ENCODE data around the gene MTHFD1. TPM values are rescaled to one million over a fixed set of nuclear protein-coding genes. Genes with fewer than 3 reads are reported as not detected.

MTHFD1 gene
- total and polyA plus RNA-seq, 2 donors (not counting 3 experiments of a cell fraction or from before 2014, with no cell fraction given): 26.3 to 114 TPM

GRCh38 chr14:64463873-64464272, 75.7 kb downstream of the MTHFD1 start:
- Histone ChIP-seq H3K9me3 (replicated peaks; ENCODE audit: control insufficient read depth, insufficient read depth, low read length) (no peaks in the 10 kb centered on the region), H3K9me1 (replicated peaks; ENCODE audit: control insufficient read depth, extremely low read depth, insufficient read depth, low read length) (no peaks in the 10 kb centered on the region), H3K79me2 (ENCODE audit: control insufficient read depth, insufficient read depth, low read length) (no peaks in the 10 kb centered on the region), H2AFZ (ENCODE audit: low read depth, low read length) (no peak overlapping the region), H3K4me2 (ENCODE audit: insufficient read depth, low read length) (no peak overlapping the region), H3K4me1 (ENCODE audit: control insufficient read depth, extremely low read depth, insufficient read depth, low read length) (peaks cover 14% of the 10 kb centered on the region), H3K36me3 (ENCODE audit: control insufficient read depth in 2 of 2, extremely low read depth in 1 of 2, insufficient read depth in 2 of 2, low read length in 2 of 2) (no peaks in the 10 kb centered on the region), H3K9ac (replicated peaks; ENCODE audit: extremely low read depth, insufficient read depth, low read length) (no peak overlapping the region), H3K27ac (ENCODE audit: insufficient read depth, low read depth, low read length) (no peak overlapping the region), H3K4me3 (replicated peaks in 1 of 3; ENCODE audit: insufficient read depth in 1 of 3, low read depth in 1 of 3, low read length in 3 of 3) (no peak overlapping the region), H4K20me1 (replicated peaks; ENCODE audit: control insufficient read depth, extremely low read depth, insufficient read depth, low read length) (no peaks in the 10 kb centered on the region), H3K27me3 (ENCODE audit: control insufficient read depth in 2 of 2, insufficient read depth in 2 of 2, low read length in 2 of 2) (no peaks in the 10 kb centered on the region)
- no peak for TF ChIP-seq JUN (IDR thresholded peaks at IDR 0.05; ENCODE audit: borderline replicate concordance, insufficient read depth, insufficient read length, low read depth)
- no peak for TF ChIP-seq POLR2AphosphoS5 (IDR thresholded peaks at IDR 0.05; ENCODE audit: insufficient read depth, low read depth, low read length)
- TF ChIP-seq POLR2A (IDR thresholded peaks at IDR 0.05; ENCODE audit: low read depth, low read length): no peak
- no peak for TF ChIP-seq MAX (IDR thresholded peaks at IDR 0.05; ENCODE audit: insufficient read depth, insufficient read length)
- no TSS peak for BruUV-seq (replicated peaks)
- ChIA-PET POLR2A (no interaction called here), CTCF (interaction anchor here (0.8 to 4.0 kb wide), 4 partner anchors 10 to 454 kb away, joined by 3 to 32 read pairs (median 8); no protein-coding TSS in a partner anchor)
- no peak for DNase-seq (ENCODE audit: low read depth, low spot score)
- intact Hi-C loops (cut with micrococcal nuclease): no loop called here
- dilution Hi-C loops (cut with MboI; ENCODE audit: extremely low pct_ligation_motif_present, low sequenced_read_pairs): no loop called here
- FAIRE-seq: no peak

GRCh38 chr14:64464651-64465050, 76.5 kb downstream of the MTHFD1 start:
- Histone ChIP-seq H2AFZ (ENCODE audit: low read depth, low read length) (peak overlapping the region; percentile 80), H3K9me1 (replicated peaks; ENCODE audit: control insufficient read depth, extremely low read depth, insufficient read depth, low read length) (no peaks in the 10 kb centered on the region), H3K27ac (ENCODE audit: insufficient read depth, low read depth, low read length) (no peak overlapping the region), H4K20me1 (replicated peaks; ENCODE audit: control insufficient read depth, extremely low read depth, insufficient read depth, low read length) (no peaks in the 10 kb centered on the region), H3K79me2 (ENCODE audit: control insufficient read depth, insufficient read depth, low read length) (no peaks in the 10 kb centered on the region), H3K36me3 (ENCODE audit: control insufficient read depth in 2 of 2, extremely low read depth in 1 of 2, insufficient read depth in 2 of 2, low read length in 2 of 2) (no peaks in the 10 kb centered on the region), H3K9me3 (replicated peaks; ENCODE audit: control insufficient read depth, insufficient read depth, low read length) (no peaks in the 10 kb centered on the region), H3K4me2 (ENCODE audit: insufficient read depth, low read length) (peak overlapping the region; percentile 97), H3K4me3 (replicated peaks in 1 of 3; ENCODE audit: insufficient read depth in 1 of 3, low read depth in 1 of 3, low read length in 3 of 3) (peak overlapping the region; percentile 70 to 79 (median 76)), H3K9ac (replicated peaks; ENCODE audit: extremely low read depth, insufficient read depth, low read length) (peak overlapping the region; percentile 51), H3K27me3 (ENCODE audit: control insufficient read depth in 2 of 2, insufficient read depth in 2 of 2, low read length in 2 of 2) (no peaks in the 10 kb centered on the region), H3K4me1 (ENCODE audit: control insufficient read depth, extremely low read depth, insufficient read depth, low read length) (peaks cover 14% of the 10 kb centered on the region)
- dilution Hi-C loops (cut with MboI; ENCODE audit: extremely low pct_ligation_motif_present, low sequenced_read_pairs): no loop called here
- no peak for FAIRE-seq
- TF ChIP-seq POLR2A (IDR thresholded peaks at IDR 0.05; ENCODE audit: low read depth, low read length) (no peak), CTCF (IDR thresholded peaks at IDR 0.05; ENCODE audit: extremely low read depth in 1 of 2, insufficient read depth in 1 of 2, low read depth in 1 of 2, low read length in 2 of 2) (no peak), FOS (IDR thresholded peaks at IDR 0.05; ENCODE audit: borderline replicate concordance, insufficient read depth, low read length) (no peak), MYC (IDR thresholded peaks at IDR 0.05; ENCODE audit: low read depth, low read length) (no peak), GATA2 (IDR thresholded peaks at IDR 0.05; ENCODE audit: insufficient read depth, insufficient read length, low read depth, low read length) (no peak), MAX (IDR thresholded peaks at IDR 0.05; ENCODE audit: insufficient read depth, insufficient read length) (no peak), JUN (IDR thresholded peaks at IDR 0.05; ENCODE audit: borderline replicate concordance, insufficient read depth, insufficient read length, low read depth) (no peak), POLR2AphosphoS5 (IDR thresholded peaks at IDR 0.05; ENCODE audit: insufficient read depth, low read depth, low read length) (no peak), EZH2 (IDR thresholded peaks at IDR 0.05; ENCODE audit: borderline replicate concordance, low read depth, low read length, severe bottlenecking) (no peak)
- no peak for DNase-seq (ENCODE audit: low read depth, low spot score)
- BruUV-seq (replicated peaks): no TSS peak
- POLR2A ChIA-PET: no interaction called here
- intact Hi-C loops (cut with micrococcal nuclease): no loop called here
- CTCF ChIA-PET: interaction anchor here (0.7 to 4.0 kb wide), 4 partner anchors 10 to 121 kb away, joined by 3 to 32 read pairs (median 8); no protein-coding TSS in a partner anchor

Measured in endothelial cell of umbilical vein (primary cell).